ENCODE measurements around the gene CADM1.

DNA sequence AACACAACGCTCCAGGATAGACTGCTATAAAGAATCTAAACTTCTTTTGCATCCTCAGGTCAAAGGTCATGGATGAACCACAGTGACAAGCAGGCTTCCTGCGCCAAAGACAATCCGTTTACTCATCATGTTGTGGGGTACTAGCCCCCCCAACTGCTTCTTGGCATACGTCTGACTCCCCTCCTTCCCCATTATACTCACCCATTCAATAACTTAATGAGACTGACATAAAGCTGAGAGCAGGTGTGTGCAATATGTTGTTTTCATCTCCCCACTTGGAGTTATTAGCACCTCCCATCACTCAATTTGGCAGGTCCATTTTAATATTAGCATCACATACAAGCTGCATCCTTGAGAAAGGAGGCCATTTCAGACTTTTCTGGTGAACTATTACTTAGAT, 157.1 kb downstream of the CADM1 start:
- TF ChIP-seq, protein P1, sequence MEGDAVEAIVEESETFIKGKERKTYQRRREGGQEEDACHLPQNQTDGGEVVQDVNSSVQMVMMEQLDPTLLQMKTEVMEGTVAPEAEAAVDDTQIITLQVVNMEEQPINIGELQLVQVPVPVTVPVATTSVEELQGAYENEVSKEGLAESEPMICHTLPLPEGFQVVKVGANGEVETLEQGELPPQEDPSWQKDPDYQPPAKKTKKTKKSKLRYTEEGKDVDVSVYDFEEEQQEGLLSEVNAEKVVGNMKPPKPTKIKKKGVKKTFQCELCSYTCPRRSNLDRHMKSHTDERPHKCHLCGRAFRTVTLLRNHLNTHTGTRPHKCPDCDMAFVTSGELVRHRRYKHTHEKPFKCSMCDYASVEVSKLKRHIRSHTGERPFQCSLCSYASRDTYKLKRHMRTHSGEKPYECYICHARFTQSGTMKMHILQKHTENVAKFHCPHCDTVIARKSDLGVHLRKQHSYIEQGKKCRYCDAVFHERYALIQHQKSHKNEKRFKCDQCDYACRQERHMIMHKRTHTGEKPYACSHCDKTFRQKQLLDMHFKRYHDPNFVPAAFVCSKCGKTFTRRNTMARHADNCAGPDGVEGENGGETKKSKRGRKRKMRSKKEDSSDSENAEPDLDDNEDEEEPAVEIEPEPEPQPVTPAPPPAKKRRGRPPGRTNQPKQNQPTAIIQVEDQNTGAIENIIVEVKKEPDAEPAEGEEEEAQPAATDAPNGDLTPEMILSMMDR (IDR thresholded peaks at IDR 0.05; ENCODE audit: borderline replicate concordance, extremely low read depth, low read length, poor library complexity, severe bottlenecking), result no peak
- no peak for TF ChIP-seq EZH2 (IDR thresholded peaks at IDR 0.05; ENCODE audit: borderline replicate concordance, low read depth, low read length, severe bottlenecking)

All from DND-41 (cell line).